ENCODE results near the gene NAALADL2.
"Not testable (repeated sequence)": the region's sequence is repeated elsewhere in the genome, so short reads cannot be mapped to it uniquely, and the experiment has no call there.

NAALADL2 gene

DNA sequence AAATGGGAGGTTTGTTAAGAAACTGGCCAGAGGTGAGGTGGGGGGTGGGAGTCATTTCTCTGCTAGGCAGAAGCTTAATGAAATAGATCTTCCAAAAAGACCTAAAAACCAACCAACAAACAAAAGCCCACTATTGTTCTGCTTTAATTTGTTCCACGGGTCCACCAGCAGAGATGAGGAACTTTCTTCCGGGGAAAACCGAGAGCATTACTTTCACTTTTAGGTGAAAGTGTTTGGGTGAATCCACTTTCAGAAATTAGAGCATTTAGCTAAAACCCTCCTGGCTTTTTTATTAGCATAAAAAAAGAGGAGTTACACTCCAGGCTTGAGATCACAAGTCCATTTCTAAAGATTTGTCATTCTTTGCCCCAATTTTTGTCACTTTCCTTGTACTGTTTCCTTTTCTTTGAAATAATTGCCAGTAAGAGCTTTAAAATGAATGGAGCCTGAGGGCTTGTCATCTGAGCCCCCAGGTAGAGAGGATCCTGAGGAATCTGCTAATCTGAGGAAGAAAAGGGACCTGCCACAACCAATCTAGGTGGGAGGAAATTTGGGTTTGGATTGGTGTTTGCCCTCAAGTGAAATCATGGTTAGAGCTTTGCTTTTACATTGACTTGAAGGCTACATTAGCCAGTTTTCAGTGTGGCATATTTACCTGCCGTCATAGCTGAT lies 667.6 kb downstream of the NAALADL2 start:
- no peak for DNase-seq

DNA sequence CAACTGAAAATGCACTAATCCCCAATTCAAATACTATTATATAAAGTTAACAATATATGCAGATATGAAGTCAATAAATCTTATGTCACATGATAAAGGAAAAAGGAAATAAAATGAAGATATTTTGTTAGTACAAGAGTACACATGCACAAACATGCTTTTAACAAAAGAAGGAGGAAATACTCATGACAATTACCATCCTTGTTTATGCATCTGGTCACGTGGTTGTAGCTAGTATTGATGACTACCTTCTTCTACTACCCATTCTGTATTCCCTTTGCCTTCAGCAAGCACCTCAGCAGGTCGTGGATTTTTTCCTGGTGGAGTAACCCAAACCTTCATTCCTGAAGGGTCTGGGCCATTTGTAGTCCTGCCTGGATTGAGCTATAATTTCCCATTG lies 669.6 kb downstream of the NAALADL2 start:
- not testable (repeated sequence) for DNase-seq

DNA sequence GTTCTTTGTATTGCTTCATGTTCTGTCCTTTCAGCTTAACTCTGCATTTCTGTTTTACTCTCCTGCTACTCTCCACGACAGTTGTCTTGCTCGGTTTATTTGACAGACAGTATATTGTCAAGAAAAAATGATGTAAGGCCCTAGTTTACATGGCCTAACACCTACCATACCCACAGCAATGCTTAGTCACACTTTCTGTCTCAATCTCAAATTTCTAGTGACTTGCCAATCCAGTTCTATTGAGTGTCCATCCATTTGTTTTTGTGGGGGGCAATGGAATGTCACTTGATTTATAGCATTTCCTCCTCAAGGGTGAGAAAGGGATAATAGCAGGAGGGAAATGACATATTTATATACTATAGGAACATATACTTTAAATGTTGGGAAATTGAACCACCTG lies 676.2 kb downstream of the NAALADL2 start:
- no peak for DNase-seq

DNA sequence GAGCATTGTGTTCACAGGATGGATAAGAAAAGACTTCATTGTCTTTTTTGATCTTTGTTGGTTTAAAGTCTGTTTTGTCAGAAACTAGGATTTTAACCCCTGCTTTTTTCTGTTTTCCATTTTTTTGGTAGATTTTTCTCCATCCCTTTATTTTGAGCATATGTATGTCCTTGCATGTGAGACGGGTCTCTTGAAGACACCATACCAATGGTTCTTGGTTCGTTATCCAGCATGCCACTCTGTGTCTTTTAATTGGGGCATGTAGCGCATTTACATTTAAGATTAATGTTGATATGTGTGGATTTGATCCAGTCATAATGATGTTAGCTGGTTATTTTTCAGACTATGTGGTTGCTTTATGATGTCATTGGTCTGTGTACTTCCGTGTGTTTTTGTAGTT lies 687.0 kb downstream of the NAALADL2 start:
- DNase-seq, result no peak

DNA sequence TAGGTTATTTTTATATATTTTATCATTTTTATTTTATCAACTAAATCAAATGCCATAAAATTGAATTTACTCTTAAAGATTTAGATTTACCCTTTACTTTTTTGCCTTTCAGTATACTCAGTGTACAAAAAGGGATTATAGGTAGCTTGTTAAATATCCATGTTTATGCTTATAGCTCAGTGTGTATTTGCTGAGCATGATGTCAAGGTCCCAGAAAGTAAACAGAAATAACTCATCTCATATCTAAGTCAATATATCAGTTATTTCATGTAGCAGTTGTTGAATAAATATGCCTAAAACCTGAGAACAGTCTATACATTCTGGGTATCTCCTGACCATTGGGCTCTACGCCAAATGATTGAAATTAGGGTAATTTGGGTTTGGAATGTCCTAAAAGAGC lies 693.8 kb downstream of the NAALADL2 start:
- no peak for DNase-seq

DNA sequence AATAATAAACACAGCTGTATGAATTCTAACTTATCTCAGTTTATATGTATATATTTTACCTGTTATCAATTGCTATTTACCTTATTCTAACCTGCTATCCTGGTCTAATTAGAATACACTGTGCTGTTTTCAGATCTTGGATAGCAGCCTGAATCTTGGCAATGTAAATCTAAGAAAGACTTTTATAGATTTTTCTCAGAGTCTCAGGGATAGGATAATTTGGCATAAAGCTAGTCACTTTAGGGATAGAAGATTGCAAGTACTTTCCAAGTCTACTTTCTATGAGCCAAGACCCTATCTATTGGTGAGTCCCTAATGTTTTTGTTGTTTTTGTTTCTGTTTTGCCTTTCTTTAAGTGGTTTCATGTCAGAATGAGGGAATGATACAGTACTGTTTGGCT lies 695.7 kb downstream of the NAALADL2 start:
- no peak for DNase-seq

DNA sequence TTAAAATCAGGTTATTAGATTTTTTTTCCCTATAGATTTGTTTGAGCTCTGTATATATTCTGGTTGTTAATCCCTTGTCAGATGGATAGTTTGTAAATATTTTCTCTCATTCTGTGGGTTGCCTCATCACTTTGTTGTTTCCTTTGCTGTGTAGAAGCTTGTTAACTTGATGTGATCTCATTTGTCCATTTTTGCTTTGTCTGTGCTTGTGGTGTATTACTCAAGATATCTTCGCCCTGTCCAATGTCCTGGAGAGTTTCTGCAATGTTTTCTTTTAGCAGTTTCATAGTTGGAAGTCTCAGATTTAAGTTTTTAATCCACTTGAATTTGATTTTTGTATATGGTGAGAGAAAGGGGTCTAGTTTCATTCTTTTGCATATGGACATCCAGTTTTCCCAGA lies 699.1 kb downstream of the NAALADL2 start:
- DNase-seq, result no peak

DNA sequence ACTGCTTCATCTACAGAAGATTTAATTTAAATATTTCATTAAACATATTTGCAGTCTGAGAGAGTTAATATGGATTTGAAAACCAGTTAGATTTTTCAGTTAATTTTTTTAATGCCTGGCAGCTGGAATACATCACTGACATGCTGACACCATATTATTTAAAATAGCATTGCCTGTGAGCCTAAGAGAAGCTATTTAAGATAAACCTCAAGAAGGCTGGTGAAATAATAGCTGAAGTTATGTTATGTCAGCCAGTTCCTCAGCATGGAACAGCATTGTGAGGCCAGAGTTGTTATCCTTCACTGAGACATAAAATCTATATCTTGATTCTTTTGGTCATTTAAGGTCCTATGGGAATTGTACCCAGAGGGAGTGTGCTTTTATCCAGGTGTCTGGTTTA lies 705.2 kb downstream of the NAALADL2 start:
- DNase-seq, result no peak

DNA sequence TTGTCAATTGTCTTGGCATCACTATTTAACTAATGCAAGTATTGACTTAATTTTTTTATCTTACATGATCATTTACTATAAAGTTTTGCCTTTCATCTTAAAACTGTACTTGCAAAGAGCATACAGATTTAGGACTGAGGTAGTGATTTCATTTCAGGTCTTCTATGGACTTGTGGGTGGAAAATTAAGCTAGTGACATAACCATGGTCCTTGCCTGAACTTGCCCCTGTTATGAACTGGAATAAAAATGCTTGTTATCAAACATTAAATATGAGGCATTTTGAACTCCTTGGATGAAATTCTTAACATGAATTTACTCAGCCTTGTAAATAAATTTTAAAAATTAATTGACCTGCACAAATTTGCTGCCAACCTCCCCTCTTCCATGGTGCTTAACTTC lies 712.0 kb downstream of the NAALADL2 start:
- DNase-seq, result no peak

DNA sequence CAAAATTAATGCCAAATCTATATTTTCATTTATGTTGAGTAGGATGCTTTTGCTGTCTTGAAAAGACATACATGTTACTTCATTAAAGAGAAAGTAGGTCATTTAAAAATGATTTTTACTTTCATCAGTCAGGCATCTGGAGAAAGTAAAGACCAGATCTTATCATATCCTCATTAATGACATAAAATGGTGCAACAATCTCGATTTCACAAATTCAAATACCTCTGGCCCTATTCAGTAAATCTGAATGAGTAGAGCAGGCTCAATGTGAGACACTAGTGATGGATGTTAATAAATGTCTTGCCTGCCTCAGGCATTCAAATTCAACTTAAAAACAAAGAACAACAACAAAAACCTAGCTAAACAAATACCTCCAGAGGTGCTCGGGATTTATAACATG lies 714.1 kb downstream of the NAALADL2 start:
- no peak for DNase-seq

DNA sequence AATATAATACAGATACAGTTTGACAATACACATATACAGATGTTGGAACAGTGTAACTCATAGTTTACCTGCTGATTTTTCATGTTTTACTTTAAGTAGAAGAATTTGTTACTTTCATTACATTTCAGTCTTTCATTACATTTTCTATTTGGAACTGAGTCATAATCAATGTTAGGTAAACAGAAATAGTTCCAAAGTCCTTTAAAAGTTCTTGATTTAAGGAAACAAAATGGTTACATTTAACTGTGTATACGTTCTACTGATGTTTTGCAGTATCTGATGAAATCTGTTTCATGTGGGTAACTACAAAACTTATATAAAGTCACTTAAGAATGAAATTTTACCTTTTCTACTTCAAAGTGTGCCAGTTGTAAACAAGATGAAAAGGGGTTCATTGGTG lies 721.2 kb downstream of the NAALADL2 start:
- no peak for DNase-seq

DNA sequence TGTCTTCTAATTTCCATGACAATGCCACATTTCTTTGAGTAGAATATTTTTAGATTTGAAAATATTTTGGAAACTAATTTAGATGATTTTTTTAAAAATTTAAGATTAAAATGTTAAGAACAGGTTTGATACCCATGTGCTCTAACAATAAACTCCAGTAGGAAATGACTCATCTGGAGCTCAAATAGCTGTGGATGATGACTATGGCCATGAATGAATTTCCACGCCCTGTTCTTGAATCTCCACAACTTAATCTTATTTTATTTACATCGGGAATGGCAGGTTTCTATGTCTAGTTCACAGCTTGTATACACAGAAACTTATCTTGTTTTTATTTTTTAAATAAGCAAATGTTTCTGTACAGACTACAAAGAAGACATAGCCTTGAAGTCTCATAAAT lies 726.8 kb downstream of the NAALADL2 start:
- DNase-seq, result no peak

DNA sequence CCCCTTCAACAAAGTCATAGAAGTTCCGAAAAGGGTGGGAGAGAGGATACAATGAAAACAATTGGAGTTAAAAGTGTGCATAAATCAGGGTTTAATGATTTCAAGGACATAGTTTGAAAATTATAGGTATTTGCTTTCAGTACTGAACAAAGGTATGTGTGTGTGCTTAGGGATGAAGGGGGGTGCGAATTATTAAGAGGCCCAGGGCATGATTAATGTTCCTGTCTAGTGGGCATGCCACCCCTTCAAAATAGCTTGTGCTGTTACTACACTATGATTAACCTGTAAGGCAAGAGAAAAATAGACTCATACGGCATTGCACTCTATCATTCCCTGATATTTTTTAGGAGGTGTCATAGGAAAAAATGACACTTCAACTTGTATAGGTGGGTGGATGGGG lies 731.6 kb downstream of the NAALADL2 start:
- DNase-seq, result no peak

DNA sequence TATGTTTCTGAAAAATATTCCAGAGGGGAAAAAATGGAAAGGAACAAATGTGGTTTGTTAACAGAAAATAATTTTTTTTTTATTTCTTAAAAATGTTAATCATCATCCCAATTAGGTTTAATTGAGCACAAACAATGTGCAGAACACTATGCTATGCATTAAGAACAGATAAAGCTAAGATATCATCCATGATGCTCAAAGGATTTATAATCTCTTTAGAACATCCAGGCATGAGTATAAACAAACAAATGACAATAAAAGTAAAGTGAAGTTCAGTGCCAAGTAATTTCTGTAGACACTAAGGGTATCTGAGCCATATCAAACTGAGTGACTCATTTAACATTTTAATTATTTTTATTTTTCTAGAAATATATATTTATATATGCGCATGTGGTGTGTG lies 732.2 kb downstream of the NAALADL2 start:
- DNase-seq, result no peak

DNA sequence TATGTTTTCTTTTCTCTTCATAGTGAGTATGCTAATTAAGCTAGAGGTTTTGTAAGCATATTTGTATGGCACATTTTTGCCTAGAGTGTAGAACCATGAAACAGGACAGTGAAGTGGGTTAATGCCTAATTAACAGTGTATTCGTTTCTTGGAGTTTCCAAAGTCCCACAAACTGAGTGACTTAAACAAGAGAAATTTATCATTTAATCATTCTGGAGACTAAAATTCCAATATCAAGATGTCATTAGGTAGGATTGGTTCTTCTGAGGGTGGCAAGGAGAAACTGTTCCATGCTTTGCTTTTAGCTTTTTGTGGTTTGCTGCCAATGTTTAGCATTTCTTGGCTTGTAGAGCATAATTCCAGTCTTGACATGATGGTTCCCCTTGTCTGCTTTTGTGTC lies 734.2 kb downstream of the NAALADL2 start:
- no peak for DNase-seq

DNA sequence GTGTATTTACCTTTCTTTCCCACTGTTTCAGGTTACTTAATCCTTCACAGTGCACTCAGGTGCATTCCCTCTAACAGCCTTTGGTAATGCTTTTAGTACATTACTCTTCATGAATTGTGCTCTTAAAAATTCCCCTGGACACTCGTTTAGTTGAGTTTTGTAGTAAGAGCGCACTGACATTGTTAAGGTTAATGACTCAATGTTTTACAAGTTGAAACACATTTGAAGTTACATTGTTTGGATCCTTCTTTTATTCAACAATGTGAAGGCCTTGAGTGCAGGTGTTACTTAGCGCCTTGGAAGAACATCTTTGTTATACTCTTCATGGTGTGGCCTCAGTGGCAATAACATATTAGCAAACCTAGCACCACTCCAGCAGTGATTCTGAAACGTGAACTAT lies 739.6 kb downstream of the NAALADL2 start:
- DNase-seq, result no peak

DNA sequence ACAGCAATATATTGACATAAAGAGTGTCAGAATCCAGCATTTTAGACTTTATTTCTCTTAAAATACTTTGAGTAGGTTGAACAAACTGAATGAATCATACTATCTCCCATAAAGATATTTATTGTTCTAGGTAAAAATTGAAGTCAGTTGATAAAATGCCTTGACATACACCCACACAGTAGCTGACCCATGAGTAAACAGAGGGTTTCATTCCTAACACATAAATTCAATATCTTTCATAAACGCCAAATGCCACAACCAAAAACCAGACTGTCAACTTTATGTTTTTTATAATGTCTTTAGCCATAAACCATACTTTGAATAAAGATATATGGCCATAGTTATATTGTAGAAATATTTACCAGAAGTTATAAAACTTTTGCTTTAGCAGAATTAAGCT lies 742.4 kb downstream of the NAALADL2 start:
- no peak for DNase-seq

DNA sequence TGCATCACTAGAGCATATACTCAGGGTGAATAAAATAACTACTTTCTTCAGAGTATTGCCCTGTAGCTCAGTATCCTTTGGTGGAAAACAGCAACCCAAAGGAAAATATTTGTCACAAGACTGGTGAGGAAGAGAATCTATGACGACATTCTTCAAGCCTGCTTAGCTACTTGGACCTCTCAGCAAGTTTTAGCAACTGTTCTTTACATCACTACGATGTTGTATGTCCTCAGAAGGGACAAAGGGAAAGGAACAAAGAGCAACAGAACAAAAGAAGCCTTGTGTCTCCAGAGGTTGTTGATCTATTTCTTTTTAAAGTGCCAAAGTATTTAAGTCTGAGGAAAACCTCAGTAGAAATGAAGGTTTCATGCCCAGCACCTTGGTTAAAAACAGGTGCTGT lies 746.7 kb downstream of the NAALADL2 start:
- DNase-seq, result no peak

DNA sequence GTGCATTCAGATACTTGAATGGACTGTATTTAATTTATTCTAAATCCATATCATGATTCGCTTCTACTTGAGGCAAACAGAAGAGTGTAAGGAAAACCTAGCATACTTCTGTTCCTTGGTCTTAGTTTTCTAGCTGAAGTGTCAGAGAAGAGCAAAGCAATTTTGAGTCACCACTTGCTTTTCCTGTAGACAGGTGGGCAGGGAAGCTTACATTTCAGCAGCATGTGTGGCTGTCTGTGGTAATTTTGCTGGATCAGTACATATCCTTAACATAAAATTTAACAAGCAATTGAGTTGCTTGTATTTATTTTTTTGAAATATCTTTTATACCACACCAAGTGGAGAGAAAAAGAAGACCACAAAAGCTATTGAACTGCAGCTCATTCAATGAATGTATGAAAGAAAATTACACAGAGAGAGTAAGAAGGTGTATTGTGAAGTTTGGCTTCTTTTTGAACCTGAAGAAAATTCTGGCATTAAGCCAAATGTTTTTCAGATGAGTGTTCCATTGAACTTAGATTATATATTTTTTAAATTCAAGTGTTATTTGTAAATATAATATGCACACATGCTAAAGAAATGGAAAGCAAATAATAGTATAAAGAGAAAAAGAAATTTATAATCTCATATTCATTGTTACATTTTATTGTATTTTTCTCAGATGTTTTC lies 747.6 kb downstream of the NAALADL2 start:
- DNase-seq, result no peak

DNA sequence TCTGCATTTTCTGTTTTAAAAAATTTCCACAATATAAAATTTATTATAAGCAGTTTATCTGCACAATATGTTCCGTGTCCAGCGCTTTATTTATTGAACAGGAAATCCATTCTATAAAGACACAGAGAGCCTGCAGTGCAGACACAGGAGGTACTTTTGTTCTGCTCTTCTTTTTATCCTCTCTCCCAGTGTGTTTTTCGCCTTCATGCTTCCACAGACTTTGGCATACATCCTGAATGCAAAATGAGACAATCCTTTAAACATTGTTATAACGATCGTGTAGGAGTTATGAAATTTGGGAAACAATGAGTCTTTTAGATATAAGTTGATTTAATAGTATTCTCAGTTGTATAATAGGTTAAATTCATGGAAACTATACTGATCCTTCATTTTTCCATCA lies 749.2 kb downstream of the NAALADL2 start:
- DNase-seq, result no peak

DNA sequence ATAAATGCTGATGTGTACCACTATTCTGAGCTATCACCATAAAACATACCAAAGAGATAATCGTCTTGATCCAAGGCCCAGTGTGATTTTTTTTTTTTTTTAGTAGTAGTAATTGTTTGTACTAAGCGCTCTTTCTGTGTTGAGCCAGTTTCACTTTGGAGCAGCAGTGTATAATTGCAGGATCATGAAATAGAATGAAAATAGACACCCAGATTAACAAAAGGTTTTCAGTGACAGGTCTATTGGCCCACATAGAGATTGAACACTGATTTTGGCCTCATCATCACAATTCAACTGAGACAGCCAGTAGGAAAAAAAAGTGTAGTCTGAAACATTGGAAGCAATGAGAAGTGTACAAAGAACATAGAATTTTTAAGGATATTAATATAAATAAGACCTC lies 749.8 kb downstream of the NAALADL2 start:
- DNase-seq, result no peak

DNA sequence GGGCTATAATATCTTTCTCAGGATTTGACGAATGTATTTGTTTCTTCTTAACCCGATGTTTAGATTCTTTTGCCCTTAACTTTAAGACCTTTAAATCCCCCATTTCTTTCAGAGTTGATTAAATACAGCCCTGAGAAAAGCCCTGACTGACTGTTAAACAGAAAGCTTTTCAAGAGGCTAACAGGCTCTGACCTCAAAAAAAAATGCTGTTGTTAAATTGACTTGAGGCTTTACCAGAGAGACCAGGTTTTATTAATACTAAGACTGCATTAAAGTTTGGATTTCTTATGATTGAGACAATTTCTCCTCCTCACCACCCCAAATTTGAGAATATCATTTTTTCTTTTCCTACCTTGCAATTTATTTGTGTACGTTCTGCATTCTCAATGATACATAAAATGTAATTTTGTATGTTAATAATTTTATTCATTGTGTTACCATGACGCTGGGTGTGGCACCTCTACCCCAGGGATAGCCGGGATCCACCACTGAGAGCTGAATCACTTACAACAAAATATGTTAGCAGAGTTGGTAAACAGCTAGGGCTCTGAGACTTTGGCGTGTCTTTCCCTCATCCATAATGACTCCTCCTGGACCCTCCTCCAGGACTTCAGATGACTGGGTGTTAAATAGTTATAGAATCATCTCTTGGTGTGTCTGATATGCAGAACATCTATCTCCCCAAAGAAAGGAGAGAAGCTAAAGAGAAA lies 753.5 kb downstream of the NAALADL2 start:
- no peak for DNase-seq

DNA sequence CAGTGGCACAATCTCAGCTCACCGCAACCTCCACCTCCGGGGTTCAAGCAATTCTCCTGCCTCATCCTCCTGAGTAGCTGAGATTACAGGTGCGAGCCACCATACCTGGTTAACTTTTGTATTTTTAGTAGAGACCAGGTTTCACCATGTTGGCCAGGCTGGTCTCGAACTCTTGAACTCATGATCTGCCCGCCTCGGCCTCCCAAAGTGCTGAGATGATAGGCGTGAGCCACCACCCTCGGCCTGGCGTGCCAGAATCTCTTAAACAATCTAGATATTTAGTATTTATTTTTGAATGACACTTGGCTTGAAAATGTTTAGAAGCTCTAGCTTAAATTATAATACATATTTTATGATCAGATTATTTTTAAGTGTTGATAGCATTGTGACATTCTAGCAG lies 755.0 kb downstream of the NAALADL2 start:
- not testable (repeated sequence) for DNase-seq

DNA sequence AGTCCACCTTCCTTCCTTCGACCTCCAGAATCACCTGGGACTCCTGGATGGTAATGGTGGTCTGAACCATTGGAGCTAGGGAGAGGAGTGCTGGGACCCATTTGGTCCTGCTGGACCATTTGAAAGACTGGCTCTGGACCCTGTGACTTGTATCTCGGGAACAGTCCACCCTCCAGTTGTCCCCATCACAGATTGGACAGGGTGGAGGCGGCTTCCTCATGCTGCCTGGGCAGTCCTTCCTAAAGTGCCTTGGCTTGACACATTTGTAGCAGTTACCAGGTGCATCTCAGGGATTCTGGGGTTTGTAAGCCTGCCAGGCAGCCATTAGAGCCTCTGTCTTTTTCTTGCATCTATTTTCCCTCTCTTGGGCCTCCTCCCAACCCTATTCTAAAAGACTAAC lies 758.1 kb downstream of the NAALADL2 start:
- no peak for DNase-seq

Data from eye (tissue), 1 donor.